GM23338 (cell line): Measurements from ENCODE around the gene ZNF783. TPM values are rescaled to one million over a fixed set of nuclear protein-coding genes. Genes with fewer than 3 reads are reported as not detected.

Experiments used
- ATAC-seq: fragments of 200-7000 bp; cut with Tn5 transposase; 3 replicates; pipeline ENCODE4 v1.9.1; 2020
- DNase-seq: peaks from one replicate; pipeline ENCODE4 v3.0.0-alpha.2; 2015; ENCODE audit warnings: low spot score
- H2AFZ ChIP-seq: fragments of 200-600 bp; sonication (generic); 2 replicates; pipeline ENCODE4 v1.8.0; 2016; ENCODE audit warnings: antibody characterized with exemption, mild to moderate bottlenecking, moderate library complexity
- H3F3A ChIP-seq: fragments of 200-600 bp; sonication (generic); replicated peaks from 2 replicates; pipeline ENCODE4 v1.8.0; 2017; ENCODE audit warnings: antibody characterized with exemption, mixed run types, low read depth
- H3K27ac ChIP-seq: fragments of 200-600 bp; sonication (generic); 2 replicates; pipeline ENCODE4 v1.6.1; 2016; ENCODE audit warnings: low read depth
- H3K27me3 ChIP-seq: fragments of 200-600 bp; sonication (generic); 2 replicates; pipeline ENCODE4 v1.8.0; 2016; ENCODE audit warnings: mild to moderate bottlenecking, mixed run types, moderate library complexity; ENCODE audit not compliant: insufficient read depth
- H3K36me3 ChIP-seq: fragments of 200-600 bp; sonication (generic); 2 replicates; pipeline ENCODE4 v1.8.0; 2016; ENCODE audit warnings: mild to moderate bottlenecking; ENCODE audit not compliant: insufficient read depth
- H3K4me1 ChIP-seq: fragments of 200-600 bp; sonication (generic); 2 replicates; pipeline ENCODE4 v1.8.0; 2016; ENCODE audit warnings: mild to moderate bottlenecking, moderate library complexity; ENCODE audit not compliant: insufficient read depth
- H3K4me2 ChIP-seq: fragments of 200-600 bp; sonication (generic); 2 replicates; pipeline ENCODE4 v1.7.1; 2017; ENCODE audit warnings: mixed run types
- H3K4me3 ChIP-seq: fragments of 200-600 bp; sonication (generic); 2 replicates; pipeline ENCODE4 v1.6.1; 2016; ENCODE audit warnings: mixed run types
- H3K79me2 ChIP-seq: fragments of 200-600 bp; sonication (generic); replicated peaks from 2 replicates; pipeline ENCODE4 v1.8.0; 2017; ENCODE audit warnings: mild to moderate bottlenecking; ENCODE audit not compliant: insufficient read depth
- H3K9me2 ChIP-seq: fragments of 200-600 bp; sonication (generic); 2 replicates; pipeline ENCODE4 v1.8.0; 2017; ENCODE audit not compliant: insufficient read depth
- H4K20me1 ChIP-seq: fragments of 200-600 bp; sonication (generic); replicated peaks from 2 replicates; pipeline ENCODE4 v1.8.0; 2017; ENCODE audit warnings: mild to moderate bottlenecking; ENCODE audit not compliant: insufficient read depth
- H3K27ac Mint-ChIP-seq: 2 replicates; pipeline ENCODE4 v1.8.0; 2020; ENCODE audit warnings: inconsistent platforms, mild to moderate bottlenecking, moderate library complexity, mixed read lengths
- H3K27me3 Mint-ChIP-seq: 3 replicates; pipeline ENCODE4 v1.8.0; 2022; ENCODE audit warnings: low read depth, mild to moderate bottlenecking, moderate library complexity, mixed read lengths, inconsistent platforms; ENCODE audit not compliant: insufficient read depth, poor library complexity
- H3K36me3 Mint-ChIP-seq: 3 replicates; pipeline ENCODE4 v1.8.0; 2021; ENCODE audit warnings: low read depth, mild to moderate bottlenecking, inconsistent platforms, moderate library complexity, mixed read lengths
- H3K4me1 Mint-ChIP-seq: 3 replicates; pipeline ENCODE4 v1.8.0; 2020; ENCODE audit warnings: mild to moderate bottlenecking, inconsistent platforms, mixed read lengths
- H3K4me3 Mint-ChIP-seq: 3 replicates; pipeline ENCODE4 v1.8.0; 2021; ENCODE audit warnings: moderate library complexity, mild to moderate bottlenecking, inconsistent platforms, mixed read lengths
- H3K9me3 Mint-ChIP-seq: 3 replicates; pipeline ENCODE4 v1.8.0; 2020; ENCODE audit warnings: moderate library complexity, mild to moderate bottlenecking, inconsistent platforms, mixed read lengths
- EZH2 ChIP-seq: fragments of 200-600 bp; sonication (generic); IDR thresholded peaks from one replicate; pipeline ENCODE4 v1.8.0; 2017; ENCODE audit warnings: antibody characterized with exemption, mild to moderate bottlenecking, low read depth; ENCODE audit not compliant: unreplicated experiment
- EZH2phosphoT487 ChIP-seq: fragments of 200-600 bp; sonication (generic); IDR thresholded peaks from one replicate; pipeline ENCODE4 v1.8.1; 2018; ENCODE audit warnings: antibody characterized with exemption; ENCODE audit not compliant: unreplicated experiment
- POLR2AphosphoS5 ChIP-seq: IDR thresholded peaks from 2 replicates; pipeline ENCODE4 v1.6.1; 2016; ENCODE audit warnings: antibody characterized with exemption, low read depth
- STAT1 ChIP-seq: IDR thresholded peaks from one replicate; pipeline ENCODE4 v1.6.1; 2016; ENCODE audit warnings: antibody characterized with exemption; ENCODE audit not compliant: unreplicated experiment
- ZNF331 ChIP-seq: fragments of 250-450 bp; sonication (Bioruptor Pico); IDR thresholded peaks from 2 replicates; pipeline ENCODE4 v1.5.0; 2020; ENCODE audit warnings: low read depth, mild to moderate bottlenecking, moderate library complexity
- polyA plus RNA-seq: library from polyadenylated mRNA; unstranded; fragments of >200 nt; fragmentation: Nextera tagmentation; extraction: Ambion mirVana; gene quantifications from 2 replicates; pipeline ENCODE4 v1.2.1, GENCODE V29; 2016
- total RNA-seq: library from RNA; depleted of rRNA; stranded (reverse); fragments of >200 nt; shearing (Covaris generic); gene quantifications from 2 replicates; pipeline ENCODE4 v1.2.3, GENCODE V29; 2014
- TF ChIP-seq, protein P1 (sequence below), 2 experiments: fragments of 200-600 bp in 1 of 2; sonication (generic) in 1 of 2; conservative IDR thresholded peaks; 2 replicates each; pipeline versions ENCODE4 v1.5.1 to v1.6.1; 2016 to 2017; ENCODE audit warnings: antibody characterized with exemption in 2 of 2, low read depth in 2 of 2, mild to moderate bottlenecking in 2 of 2, moderate library complexity in 1 of 2
- TF ChIP-seq, protein P2 (sequence below): IDR thresholded peaks from one replicate; pipeline ENCODE4 v1.6.1; 2018; ENCODE audit warnings: antibody characterized with exemption; ENCODE audit not compliant: unreplicated experiment
- TF ChIP-seq, protein P3 (sequence below): fragments of 250-450 bp; sonication (Bioruptor Pico); IDR thresholded peaks from 2 replicates; pipeline ENCODE4 v1.5.0; 2020; ENCODE audit warnings: mild to moderate bottlenecking, moderate library complexity
- TF ChIP-seq, protein P4 (sequence below): IDR thresholded peaks from 2 replicates; pipeline ENCODE4 v1.6.1; 2016; ENCODE audit warnings: antibody characterized with exemption

ZNF783 gene
- total and polyA plus RNA-seq, 2 experiments from 2014 or later: 2.1 to 9.0 TPM

DNA sequence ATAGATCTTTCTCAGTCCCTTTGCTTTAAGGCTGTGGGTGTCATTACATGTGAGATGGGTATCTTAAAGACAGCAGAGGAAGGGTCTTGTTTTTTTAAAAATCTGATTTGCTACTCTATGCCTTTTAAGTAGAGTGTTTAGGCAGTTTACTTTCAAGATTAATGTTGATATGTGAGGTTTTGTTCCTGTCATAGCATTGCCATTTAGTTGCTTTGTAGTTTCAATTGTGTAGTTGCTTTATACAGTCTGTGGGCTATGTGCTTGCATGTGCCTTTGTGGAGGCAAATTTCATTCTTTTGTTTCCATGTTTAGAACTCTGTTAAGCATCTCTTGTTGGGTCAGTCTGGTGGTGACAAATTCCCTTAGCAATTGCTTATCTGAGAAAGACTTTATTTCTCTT, 54.6 kb downstream of the ZNF783 start:
- DNase-seq (no peak), ATAC-seq (no peak)
- Histone ChIP-seq H3K4me2 (no peak overlapping the region), H3K4me3 (no peak overlapping the region), H3K36me3 (no peaks in the 10 kb centered on the region), H4K20me1 (no peaks in the 10 kb centered on the region), H3K27ac (no peak overlapping the region), H3K9me2 (no peaks in the 10 kb centered on the region; the same call in 1 of the 2 replicates), H2AFZ (no peak overlapping the region), H3K79me2 (no peaks in the 10 kb centered on the region), H3K27me3 (no peaks in the 10 kb centered on the region), H3F3A (no peaks in the 10 kb centered on the region), H3K4me1 (peaks cover 16% of the 10 kb centered on the region)
- no peaks in the 10 kb centered on the region for H3K36me3 Mint-ChIP-seq
- TF ChIP-seq STAT1: no peak
- peaks cover 3% of the 10 kb centered on the region for H3K27me3 Mint-ChIP-seq
- H3K4me1 Mint-ChIP-seq: peaks cover 24% of the 10 kb centered on the region
- H3K27ac Mint-ChIP-seq: no peak overlapping the region
- H3K4me3 Mint-ChIP-seq: no peak overlapping the region
- H3K9me3 Mint-ChIP-seq: no peaks in the 10 kb centered on the region; the same call in 2 of the 3 replicates

DNA sequence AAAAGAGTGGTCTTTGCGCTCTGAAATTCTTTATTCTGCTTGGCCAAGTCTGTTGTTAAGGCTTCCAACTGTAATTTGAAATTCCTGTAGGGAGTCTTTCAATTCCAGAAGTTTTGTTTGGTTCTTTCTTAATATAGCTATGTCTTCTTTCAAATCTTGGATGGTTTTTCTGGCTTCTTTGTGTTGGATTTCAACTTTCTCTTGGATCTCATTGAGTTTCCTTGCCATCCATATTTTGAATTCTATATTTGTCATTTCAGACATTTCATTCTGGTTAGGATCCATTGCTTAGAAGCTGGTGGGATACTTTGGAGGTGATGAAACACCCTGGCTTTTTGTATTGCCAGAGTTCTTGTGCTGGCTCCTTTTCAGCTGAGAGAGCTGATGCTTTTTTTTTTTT, 55.5 kb downstream of the ZNF783 start:
- Mint-ChIP-seq H3K27me3 (peaks cover 3% of the 10 kb centered on the region), H3K36me3 (no peaks in the 10 kb centered on the region), H3K27ac (no peak overlapping the region), H3K4me3 (no peak overlapping the region), H3K4me1 (peaks cover 31% of the 10 kb centered on the region), H3K9me3 (no peaks in the 10 kb centered on the region; the same call in 2 of the 3 replicates)
- ATAC-seq (no peak), DNase-seq (no peak)
- Histone ChIP-seq H4K20me1 (no peaks in the 10 kb centered on the region), H3F3A (no peaks in the 10 kb centered on the region), H3K4me2 (no peak overlapping the region), H3K4me1 (peaks cover 21% of the 10 kb centered on the region), H3K36me3 (no peaks in the 10 kb centered on the region), H3K79me2 (no peaks in the 10 kb centered on the region), H3K4me3 (no peak overlapping the region), H3K27ac (no peak overlapping the region), H3K9me2 (no peaks in the 10 kb centered on the region; the same call in 1 of the 2 replicates), H3K27me3 (no peaks in the 10 kb centered on the region), H2AFZ (no peak overlapping the region)
- TF ChIP-seq STAT1: no peak
- TF ChIP-seq EZH2: no peak
- TF ChIP-seq ZNF331 (CRISPR knock-in tag): no peak
- TF ChIP-seq, protein P1, sequence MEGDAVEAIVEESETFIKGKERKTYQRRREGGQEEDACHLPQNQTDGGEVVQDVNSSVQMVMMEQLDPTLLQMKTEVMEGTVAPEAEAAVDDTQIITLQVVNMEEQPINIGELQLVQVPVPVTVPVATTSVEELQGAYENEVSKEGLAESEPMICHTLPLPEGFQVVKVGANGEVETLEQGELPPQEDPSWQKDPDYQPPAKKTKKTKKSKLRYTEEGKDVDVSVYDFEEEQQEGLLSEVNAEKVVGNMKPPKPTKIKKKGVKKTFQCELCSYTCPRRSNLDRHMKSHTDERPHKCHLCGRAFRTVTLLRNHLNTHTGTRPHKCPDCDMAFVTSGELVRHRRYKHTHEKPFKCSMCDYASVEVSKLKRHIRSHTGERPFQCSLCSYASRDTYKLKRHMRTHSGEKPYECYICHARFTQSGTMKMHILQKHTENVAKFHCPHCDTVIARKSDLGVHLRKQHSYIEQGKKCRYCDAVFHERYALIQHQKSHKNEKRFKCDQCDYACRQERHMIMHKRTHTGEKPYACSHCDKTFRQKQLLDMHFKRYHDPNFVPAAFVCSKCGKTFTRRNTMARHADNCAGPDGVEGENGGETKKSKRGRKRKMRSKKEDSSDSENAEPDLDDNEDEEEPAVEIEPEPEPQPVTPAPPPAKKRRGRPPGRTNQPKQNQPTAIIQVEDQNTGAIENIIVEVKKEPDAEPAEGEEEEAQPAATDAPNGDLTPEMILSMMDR (conservative IDR thresholded peaks at IDR 0.05; ENCODE audit: low read depth in 2 of 2): no peak
- TF ChIP-seq POLR2AphosphoS5: no peak
- TF ChIP-seq, protein P2, sequence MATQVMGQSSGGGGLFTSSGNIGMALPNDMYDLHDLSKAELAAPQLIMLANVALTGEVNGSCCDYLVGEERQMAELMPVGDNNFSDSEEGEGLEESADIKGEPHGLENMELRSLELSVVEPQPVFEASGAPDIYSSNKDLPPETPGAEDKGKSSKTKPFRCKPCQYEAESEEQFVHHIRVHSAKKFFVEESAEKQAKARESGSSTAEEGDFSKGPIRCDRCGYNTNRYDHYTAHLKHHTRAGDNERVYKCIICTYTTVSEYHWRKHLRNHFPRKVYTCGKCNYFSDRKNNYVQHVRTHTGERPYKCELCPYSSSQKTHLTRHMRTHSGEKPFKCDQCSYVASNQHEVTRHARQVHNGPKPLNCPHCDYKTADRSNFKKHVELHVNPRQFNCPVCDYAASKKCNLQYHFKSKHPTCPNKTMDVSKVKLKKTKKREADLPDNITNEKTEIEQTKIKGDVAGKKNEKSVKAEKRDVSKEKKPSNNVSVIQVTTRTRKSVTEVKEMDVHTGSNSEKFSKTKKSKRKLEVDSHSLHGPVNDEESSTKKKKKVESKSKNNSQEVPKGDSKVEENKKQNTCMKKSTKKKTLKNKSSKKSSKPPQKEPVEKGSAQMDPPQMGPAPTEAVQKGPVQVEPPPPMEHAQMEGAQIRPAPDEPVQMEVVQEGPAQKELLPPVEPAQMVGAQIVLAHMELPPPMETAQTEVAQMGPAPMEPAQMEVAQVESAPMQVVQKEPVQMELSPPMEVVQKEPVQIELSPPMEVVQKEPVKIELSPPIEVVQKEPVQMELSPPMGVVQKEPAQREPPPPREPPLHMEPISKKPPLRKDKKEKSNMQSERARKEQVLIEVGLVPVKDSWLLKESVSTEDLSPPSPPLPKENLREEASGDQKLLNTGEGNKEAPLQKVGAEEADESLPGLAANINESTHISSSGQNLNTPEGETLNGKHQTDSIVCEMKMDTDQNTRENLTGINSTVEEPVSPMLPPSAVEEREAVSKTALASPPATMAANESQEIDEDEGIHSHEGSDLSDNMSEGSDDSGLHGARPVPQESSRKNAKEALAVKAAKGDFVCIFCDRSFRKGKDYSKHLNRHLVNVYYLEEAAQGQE: no peak
- TF ChIP-seq, protein P3, sequence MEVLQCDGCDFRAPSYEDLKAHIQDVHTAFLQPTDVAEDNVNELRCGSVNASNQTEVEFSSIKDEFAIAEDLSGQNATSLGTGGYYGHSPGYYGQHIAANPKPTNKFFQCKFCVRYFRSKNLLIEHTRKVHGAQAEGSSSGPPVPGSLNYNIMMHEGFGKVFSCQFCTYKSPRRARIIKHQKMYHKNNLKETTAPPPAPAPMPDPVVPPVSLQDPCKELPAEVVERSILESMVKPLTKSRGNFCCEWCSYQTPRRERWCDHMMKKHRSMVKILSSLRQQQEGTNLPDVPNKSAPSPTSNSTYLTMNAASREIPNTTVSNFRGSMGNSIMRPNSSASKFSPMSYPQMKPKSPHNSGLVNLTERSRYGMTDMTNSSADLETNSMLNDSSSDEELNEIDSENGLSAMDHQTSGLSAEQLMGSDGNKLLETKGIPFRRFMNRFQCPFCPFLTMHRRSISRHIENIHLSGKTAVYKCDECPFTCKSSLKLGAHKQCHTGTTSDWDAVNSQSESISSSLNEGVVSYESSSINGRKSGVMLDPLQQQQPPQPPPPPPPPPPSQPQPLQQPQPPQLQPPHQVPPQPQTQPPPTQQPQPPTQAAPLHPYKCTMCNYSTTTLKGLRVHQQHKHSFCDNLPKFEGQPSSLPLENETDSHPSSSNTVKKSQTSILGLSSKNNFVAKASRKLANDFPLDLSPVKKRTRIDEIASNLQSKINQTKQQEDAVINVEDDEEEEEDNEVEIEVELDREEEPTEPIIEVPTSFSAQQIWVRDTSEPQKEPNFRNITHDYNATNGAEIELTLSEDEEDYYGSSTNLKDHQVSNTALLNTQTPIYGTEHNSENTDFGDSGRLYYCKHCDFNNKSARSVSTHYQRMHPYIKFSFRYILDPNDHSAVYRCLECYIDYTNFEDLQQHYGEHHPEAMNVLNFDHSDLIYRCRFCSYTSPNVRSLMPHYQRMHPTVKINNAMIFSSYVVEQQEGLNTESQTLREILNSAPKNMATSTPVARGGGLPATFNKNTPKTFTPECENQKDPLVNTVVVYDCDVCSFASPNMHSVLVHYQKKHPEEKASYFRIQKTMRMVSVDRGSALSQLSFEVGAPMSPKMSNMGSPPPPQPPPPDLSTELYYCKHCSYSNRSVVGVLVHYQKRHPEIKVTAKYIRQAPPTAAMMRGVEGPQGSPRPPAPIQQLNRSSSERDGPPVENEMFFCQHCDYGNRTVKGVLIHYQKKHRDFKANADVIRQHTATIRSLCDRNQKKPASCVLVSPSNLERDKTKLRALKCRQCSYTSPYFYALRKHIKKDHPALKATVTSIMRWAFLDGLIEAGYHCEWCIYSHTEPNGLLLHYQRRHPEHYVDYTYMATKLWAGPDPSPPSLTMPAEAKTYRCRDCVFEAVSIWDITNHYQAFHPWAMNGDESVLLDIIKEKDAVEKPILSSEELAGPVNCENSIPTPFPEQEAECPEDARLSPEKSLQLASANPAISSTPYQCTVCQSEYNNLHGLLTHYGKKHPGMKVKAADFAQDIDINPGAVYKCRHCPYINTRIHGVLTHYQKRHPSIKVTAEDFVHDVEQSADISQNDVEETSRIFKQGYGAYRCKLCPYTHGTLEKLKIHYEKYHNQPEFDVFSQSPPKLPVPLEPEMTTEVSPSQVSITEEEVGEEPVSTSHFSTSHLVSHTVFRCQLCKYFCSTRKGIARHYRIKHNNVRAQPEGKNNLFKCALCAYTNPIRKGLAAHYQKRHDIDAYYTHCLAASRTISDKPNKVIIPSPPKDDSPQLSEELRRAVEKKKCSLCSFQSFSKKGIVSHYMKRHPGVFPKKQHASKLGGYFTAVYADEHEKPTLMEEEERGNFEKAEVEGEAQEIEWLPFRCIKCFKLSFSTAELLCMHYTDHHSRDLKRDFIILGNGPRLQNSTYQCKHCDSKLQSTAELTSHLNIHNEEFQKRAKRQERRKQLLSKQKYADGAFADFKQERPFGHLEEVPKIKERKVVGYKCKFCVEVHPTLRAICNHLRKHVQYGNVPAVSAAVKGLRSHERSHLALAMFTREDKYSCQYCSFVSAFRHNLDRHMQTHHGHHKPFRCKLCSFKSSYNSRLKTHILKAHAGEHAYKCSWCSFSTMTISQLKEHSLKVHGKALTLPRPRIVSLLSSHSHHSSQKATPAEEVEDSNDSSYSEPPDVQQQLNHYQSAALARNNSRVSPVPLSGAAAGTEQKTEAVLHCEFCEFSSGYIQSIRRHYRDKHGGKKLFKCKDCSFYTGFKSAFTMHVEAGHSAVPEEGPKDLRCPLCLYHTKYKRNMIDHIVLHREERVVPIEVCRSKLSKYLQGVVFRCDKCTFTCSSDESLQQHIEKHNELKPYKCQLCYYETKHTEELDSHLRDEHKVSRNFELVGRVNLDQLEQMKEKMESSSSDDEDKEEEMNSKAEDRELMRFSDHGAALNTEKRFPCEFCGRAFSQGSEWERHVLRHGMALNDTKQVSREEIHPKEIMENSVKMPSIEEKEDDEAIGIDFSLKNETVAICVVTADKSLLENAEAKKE (CRISPR knock-in tag): no peak
- no peak for TF ChIP-seq EZH2phosphoT487
- TF ChIP-seq, protein P4, sequence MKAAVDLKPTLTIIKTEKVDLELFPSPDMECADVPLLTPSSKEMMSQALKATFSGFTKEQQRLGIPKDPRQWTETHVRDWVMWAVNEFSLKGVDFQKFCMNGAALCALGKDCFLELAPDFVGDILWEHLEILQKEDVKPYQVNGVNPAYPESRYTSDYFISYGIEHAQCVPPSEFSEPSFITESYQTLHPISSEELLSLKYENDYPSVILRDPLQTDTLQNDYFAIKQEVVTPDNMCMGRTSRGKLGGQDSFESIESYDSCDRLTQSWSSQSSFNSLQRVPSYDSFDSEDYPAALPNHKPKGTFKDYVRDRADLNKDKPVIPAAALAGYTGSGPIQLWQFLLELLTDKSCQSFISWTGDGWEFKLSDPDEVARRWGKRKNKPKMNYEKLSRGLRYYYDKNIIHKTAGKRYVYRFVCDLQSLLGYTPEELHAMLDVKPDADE: no peak
